HG02973 (cell line): ENCODE measurements around the gene PYGM.

Experiments
- ATAC-seq: cut with Tn5 transposase; IDR thresholded peaks from one replicate; pipeline ENCODE4 v1.9.1; 2021; ENCODE audit warnings: moderate library complexity; ENCODE audit not compliant: unreplicated experiment

Gene PYGM

DNA sequence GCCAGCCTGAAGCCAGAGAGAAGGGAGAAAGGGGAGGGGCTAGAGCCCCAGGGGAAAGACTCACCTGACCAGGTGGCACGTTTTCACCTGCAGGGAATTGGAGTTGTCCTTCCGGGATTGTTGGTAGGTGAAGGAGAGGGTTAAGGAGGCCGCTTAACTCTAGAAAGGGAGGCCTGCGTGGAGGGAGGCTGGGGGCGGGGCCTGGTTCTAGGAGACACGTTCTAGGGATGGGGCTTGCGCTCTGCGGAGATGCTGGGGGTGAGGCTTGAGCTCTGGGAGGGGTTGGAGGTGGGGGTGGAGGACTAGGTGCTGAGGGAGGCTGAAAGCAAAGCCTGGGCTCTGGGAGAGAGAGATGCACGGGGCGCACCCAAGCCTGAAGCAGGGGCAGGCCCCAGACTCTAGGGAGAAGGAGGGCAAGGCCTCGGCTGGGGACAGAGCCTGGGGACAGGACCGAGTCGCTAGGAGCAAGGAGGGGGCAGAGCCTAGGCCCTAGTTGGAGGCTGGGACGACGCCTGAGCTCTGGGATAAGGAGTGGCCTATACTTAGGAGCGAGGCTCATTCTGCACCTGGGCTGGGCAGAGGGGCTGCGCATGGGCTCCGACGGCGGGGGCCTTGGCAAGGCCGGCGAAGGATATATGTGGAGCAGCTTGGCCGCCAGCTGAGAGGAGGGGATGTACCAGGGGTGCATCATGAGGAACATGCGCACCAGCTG, 18.2 kb downstream of the PYGM start:
- ATAC-seq = no peak

DNA sequence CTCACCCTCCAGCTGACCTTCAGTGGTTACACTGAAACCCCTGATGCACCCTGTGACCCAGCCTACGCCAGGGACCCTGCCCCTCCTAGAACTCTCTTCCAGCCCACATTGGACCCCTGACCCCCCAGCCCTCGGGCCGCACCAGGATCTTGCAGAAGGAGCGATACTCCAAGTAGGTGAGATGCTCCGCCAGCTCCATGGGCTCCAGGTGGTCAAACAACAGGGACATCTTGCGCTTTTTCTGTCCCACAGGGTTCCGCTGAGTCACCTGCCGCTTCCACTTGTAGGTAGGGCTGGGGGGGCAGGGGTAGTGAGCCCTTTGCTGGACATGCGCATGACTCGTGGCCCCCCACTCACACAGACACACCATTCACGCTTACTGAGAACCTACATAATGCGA, 19.9 kb downstream of the PYGM start:
- no peak for ATAC-seq

DNA sequence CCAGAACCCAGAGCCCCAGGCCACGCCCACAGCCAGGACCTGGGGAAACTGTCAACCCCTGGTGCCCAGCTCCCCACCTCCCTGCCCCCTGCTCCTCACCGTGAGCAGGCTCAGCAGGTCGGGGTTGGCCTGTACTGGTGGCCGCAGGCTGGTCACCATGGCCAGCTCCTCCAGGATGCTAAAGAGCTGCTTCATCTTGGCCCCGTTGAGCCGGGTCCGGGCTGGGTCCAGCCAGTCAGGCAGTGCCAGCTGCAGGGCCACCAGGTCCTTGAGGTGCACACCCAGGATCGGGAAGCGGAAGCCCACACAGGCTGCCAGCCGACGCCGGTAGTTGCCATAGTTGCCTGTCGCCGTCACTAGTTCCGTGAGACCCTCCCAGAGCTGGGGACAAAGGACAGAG, 23.1 kb downstream of the PYGM start:
- ATAC-seq = no peak

DNA sequence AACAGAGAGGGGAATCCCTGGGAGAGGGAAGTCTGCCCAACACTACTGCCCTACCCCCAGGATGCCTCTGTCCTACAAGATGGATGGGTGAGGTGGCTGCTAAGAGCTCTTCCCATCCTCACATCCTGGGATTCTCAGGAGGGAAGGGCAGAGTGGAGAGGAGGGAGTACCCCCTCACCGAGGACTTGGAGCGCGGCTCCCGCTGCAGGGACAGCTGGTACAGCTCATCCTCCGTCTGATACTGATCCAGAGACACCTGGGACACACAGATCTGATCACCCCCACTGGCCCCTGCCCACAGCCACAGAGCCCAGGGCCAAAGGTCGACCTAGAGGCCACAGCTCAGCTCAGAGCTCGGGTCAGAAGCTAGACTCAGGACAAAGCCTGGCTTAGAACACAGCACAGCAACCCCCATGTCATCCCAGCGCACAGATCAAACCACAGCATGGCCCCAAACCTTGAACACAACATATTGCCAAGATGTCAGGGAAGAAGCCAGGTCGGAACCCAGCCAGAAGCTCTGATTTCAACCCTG, 24.0 kb downstream of the PYGM start:
- ATAC-seq = no peak

DNA sequence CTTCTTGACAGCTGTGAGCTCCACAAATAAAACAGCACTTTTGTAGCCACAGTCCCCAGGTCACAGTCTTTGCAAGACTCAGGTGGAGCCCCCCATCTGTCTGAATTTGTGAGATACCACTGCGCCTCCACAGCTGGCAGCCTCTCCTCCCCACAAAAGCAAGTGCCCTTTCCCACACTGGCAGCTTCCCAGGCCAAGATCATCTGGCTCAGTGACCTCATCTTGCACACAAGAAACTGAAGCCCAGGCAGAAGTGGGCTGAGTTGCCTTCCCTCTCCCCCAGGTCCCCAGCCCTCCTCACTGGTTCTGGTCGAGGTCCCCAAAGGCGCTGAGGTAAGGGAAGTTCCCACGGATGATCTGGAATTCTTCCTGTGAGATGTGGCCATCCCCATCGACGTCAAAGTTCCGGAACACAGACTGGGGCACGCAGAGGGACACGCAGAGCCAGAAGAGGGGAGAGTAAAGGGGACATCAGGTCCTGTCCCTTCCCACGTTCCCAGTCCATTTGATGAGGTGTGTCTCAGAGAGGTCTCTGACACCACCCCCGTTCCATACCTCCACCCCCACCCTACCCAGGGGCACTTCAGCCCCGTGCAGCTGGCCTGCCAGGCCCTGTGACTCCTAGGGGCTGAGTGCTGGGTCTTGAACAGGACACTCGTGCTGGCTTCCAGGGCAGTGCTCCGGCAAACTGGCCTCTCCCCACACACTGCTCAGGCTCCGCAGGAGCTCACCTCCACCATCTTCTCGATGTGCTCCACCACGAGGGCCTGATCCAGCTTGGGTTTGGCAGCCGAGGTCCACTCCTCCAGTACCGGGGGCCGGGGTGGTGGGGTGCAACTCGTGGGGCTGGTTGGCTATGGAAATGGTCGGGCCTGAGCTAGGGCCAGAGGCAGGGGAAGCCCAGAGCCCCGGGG, 24.7 kb downstream of the PYGM start:
- no peak for ATAC-seq

DNA sequence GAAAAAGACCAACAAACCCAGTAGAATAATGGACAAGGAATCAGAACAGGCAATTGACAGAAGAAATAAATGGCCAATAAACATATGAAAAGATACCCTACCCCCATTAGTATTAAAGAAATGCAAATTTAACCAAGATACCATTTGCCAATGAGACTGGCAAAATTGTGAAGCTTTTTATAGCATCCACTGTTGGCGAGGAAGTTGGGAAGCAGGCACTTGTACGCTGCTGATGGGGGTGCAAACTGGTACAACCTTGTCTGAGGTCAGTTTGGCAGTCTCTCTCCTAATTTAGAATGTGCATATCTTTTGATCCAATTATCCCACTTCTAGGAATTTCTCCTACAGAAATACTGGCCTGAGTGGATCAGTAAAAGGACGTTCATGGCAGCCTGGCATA, 28.2 kb downstream of the PYGM start:
- no peak for ATAC-seq

DNA sequence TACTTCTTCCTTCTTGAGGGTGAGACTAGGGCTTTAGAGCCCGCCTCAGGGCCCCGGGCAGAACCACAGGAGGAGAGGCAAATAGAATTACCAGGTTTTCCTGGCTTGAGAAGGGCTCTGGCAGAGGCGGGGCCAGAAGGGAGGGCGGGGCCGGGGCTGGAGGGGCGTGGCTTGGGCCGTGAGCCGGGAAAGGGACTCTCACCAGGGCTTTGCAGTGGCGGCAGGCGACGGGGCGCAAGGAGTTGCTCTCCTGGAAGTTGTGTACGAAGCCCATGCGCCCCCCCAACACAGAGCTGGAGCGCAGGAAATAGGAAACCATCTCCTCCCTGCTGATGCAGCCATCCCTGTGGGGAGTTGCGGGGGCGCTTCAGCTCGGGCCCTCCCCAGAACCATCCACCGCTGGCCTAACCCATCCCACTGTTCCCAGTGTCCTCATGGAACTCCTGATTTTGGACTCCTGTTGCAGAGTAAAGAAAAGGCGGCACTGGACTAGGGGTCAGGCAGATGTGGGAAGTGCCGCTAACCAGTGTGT, 29.9 kb downstream of the PYGM start:
- ATAC-seq = no peak

DNA sequence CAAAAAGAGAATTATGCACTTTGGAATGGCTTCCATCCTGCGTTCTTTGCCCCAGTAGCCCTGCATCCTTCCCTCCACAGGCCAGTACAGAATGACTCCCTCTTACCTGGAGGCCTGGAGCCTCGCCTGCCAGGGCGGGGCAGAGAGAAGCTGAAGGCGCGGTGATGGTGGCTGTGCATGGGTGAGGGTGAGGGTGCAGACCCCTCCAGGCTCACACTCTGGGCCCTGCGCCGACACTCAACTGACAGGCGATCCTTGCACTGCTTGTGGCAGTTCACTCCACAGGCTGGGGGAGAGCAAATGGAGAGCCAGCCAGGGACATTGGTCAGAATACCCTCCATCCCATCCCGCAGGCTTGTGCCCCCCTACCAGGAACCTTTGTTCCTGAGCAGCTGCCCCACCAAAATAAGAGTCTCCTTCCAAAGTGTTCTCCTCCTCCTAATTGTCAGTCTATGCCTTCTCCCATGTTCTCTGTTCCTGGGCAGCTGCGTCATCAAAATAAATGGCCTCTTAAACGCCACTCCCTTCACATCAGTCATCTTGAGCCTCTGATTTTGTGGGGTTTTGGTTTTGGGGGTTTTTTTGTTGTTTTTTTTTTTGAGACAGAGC, 30.9 kb downstream of the PYGM start:
- no peak for ATAC-seq

DNA sequence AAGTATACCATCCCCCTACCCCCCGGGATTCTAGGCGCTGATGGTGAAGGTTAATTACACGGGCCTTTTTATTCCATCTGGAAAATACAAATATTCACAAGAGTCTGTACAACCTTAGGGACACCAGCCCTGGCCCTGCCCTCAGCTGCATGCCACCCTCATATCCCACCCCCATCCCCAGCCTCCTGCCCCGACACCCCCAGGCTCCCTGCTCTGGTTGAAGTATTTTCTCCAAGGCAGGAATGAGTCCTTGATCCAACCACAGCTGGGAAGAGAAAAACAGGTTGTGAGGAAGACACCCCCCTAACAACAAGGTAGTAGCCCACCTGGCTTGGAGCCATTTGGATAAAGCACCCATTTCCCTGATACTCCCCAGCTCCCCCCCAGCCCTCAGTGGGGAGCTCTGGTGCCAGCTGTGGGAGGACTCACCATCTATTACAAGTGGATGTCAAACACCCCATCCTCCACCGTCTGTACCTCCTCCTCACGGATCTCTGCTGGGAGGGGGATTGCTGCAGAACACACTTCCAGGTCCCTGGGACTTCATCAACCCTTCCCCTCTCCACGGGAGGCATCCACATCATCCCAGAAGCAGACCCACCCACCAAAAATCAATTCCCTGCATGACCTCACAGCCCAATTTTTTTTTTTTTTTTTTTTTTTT, 32.8 kb downstream of the PYGM start:
- ATAC-seq = no peak

DNA sequence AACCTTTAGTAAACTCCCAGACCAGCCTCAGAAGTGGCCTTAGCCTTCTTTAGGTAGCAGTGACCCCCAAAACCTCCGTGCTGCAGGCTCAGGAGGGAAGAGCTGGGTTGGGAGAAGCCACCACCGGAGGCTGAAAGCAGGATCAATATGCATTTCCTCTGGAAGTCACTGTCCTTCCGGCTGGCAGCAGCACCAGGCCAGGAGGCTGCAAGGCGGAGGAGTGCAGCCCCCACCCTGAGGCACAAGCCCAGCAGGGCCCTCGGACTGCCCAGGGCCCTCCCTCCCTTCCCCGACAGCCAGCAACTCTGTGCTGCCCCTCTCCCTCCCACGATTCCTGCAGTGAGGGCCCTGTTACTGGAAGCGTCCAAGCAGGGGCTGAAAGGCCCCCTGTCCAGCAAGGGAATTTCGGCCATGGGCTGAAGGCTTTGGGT, 33.5 kb downstream of the PYGM start:
- ATAC-seq = no peak

DNA sequence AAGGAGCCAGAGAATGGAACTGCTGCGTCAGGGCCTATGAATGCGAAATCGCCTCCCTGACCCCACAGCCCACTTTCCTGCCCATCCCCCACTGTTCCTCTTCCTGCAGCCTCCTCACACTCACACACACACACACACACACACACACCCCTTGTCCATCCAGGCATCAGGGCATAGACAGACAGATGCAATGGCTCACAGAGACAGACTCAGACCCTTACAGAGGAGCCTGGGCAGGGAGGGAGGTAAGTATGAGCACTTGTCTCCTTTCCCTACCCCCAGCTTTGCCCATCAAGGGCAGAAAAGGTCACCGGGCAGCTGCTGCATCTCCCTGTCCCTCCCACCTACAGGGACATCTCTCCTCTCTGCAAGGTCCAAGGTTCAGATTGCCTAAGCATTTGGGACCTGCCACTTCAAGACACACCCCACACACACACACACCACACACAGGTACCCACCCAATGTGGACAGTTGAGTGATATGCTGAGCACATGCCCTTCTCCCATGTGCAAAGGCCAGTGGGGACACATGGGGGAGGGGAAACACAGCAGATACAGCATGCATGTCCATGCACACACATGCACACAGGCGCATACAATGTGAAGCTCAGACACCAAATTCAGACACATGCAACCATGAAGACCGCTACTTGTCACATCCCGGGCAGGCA, 34.8 kb downstream of the PYGM start:
- no peak for ATAC-seq

DNA sequence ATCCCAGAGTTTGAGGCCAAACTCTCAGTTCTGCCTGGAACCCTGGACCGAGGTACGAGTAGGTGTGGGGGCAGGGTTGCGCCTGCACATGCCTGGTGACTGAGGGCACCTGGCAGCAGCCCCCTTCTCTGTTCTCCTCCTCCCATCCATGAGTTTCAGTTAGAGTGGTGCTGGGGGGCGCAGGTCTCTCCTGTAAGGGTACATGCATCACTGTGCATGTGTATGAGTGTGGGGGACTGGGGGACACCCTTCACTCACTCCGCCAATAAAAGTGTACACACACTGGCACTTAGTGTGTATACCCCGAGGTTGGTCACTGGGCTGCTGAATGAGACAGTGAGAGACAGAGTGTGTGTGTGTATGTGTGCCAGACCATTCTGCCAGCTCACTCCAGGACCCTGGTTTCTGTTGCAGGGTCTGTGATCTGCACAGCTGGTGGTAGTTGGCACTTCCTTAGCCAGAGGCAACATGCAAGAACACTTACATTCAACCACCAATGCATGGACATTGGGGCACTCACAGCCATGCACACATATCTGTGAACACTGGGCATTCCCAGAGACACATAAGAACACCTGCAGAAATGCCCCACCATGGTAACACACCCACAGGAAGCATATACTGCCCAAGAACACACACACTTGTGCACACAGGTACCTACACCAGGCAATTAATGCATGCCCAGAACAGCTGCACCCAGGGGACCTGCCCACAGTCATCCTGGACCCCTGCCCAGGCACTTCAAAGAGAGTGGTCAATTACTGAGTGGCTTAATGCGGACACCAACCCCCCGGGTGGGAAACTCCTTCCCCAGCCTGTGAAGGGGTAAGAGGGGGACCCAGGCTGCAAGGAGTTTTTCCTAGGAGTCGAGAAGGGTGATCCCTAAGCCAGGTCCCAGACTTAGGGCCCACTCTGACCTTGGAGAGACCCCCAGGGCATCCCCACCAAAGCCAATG, 35.6 kb downstream of the PYGM start:
- ATAC-seq = no peak

DNA sequence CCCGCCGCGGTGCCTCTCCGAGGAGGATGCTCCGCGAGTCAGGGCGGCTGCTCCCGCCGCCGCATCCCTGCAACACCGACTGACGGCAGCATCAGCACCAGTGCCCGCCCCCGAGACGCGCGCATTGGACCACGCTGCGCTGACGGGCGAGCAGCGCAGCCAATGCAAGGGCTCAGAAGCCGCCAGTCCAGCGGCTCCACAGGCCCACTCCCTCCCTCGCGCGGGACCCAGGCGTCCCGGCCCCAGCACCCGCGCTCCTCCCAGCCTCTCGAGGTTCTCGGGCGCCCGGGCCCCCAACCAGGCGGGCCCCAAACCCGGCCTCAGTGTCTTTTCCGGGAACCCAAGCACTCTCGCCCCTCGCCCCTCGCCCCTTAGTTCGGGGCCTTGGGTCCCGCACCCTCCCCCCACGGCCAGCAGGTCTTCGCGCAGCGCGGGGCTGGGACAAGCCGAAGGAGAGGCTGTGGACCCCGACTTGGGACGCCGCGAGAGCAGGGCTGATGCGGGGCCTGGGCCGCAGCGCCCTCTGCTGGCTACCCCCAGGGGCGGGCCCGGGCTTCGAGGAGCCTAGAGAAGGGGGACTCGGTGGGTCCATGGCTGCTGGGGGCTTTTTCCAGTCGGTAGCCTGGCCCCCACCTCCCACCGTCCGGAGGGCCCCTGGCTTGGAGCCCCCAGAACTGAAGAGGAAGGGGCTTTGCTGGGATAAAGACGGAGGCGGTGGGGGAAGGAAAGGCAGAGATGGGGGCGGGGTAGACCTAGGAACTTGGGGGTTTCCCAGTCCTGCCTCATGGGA, 36.5 kb downstream of the PYGM start, which contains the start of gene NRXN2:
TSS of gene NRXN2 (minus strand) at position 81 of the 790 bp plus-strand sequence. CDS start 9,498 bp downstream, outside the sequence.
- ATAC-seq = peak; percentile 81

DNA sequence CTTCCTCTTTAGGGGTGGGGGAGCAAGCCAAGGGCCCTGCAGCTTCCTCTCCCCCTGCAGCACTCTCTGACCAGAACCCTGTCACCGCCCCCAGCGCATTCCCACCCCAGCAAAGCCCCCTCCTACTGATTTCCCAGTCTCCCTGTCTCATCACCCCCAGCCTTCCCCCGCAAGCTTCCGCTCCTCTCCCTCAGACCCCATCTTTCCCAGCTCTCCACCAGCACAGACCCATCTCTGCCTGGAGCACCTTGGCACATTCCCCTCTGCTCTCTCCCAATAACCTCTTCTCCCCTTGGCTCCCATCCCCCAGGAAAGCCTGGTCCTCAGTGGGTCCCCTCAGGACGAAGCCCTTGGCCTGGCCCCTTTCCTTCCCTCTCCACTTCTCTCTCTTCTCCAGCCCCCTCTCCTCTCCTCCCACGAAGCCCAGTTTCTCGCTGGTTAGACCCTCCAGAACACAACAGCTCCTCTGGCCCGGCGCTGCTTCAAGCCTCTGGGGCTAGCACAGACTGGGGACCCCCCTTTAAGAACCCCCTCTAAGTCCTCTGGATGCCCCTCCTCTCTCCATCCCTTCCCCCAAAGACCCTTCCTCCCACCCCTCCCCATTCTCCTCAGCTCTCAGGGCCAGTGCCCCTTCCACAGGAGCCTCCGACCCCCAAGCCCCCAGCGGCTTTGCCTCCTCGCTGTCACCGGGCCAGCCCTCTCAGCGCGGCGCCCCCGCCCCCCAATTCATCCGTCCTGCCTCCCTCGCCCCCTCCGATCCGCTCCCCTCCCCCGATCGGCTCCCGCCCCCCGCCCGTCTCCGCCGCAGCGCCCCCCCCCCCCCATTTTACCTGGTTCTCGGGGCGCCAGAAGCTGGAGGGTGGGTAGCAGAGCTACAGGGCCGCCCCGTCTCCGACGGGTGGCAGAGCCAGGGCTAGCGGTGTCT, 37.4 kb downstream of the PYGM start:
- no peak for ATAC-seq

DNA sequence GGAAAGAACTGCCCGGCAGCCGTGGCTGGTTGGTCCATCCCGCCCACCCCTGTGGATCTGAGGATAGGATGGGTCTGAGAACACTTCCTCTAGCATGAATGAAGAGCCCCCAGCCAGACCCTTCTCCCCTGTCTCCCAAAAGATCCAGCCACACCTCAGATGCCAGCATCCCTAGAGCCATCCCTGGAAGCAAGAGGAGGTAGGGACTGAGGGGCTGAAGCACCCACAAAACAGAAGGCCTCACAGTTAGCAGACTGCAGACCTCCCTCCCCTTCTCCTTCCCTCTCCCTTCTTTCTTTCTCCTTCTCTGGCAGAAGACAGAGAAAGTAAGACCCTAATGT, 38.4 kb downstream of the PYGM start:
- ATAC-seq = no peak

DNA sequence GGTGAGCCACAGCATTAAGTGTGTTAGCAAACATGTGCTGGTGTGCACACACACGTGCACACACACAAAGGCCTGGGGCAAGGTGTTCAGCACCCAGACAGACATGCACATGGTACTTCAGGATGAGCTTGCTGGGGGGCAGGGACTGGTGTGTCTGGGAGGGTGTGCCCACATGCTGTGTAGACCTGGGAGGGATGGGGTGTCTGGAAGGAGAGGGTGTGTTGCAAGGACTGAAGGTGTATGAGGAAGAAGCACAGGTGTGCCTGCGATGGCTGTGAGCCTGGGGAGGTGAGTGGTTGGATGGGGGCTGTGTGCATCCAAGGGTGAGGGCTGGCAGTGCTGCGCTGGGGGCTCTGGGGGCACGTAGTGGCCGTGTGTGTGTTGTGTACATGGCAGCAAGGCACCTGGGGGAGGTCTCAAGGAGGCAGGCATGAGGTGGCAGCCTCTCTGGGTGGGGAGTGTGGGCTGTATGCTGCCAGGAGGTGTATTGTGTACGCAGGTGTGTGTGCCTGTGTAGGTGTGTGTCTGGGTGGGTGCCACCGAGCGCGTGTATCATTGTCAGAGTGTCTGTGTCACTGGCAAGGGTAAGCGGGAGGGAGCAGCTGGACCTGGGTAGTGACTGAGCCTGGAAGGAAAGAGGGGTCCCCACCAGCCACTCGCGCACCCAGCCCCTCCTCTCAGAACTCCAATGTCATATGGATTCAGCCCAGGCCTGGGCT, 39.0 kb downstream of the PYGM start:
- no peak for ATAC-seq

DNA sequence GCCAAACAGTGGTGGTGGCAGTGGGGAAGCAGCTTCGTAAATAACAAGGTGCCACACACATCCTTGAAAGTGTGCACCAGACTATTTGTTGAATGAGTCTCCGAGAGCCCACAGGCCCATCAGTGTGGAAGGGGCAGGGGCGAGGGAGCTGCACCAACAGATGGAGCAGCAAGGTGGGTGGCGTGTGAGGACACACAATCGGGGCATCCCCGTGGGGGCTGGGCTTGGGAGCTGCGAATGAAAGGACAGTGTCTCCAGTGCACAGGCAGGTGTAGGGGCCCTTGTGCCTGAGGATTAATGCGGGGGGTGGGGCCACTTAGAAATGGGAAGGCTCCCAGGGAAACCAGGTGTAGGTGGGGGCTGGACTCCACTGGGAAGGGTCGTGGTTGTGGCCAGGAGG, 39.6 kb downstream of the PYGM start:
- no peak for ATAC-seq
